22Rv1 (cell line): ENCODE data around the gene PROZ.
"Not testable (repeated sequence)": the region's sequence is repeated elsewhere in the genome, so short reads cannot be mapped to it uniquely, and the experiment has no call there.

Experiments
- H3K27ac ChIP-seq: fragments of 450-650 bp; 2 replicates; pipeline ENCODE4 v1.5.1; 2017
- ZFX ChIP-seq: fragments of 450-650 bp; IDR thresholded peaks from 2 replicates; pipeline ENCODE4 v1.6.1; 2017; ENCODE audit warnings: antibody characterized with exemption, borderline replicate concordance
- TF ChIP-seq, protein P1 (sequence below): fragments of 450-650 bp; IDR thresholded peaks from 2 replicates; pipeline ENCODE4 v1.5.1; 2017; ENCODE audit warnings: mild to moderate bottlenecking

Gene PROZ, protein sequence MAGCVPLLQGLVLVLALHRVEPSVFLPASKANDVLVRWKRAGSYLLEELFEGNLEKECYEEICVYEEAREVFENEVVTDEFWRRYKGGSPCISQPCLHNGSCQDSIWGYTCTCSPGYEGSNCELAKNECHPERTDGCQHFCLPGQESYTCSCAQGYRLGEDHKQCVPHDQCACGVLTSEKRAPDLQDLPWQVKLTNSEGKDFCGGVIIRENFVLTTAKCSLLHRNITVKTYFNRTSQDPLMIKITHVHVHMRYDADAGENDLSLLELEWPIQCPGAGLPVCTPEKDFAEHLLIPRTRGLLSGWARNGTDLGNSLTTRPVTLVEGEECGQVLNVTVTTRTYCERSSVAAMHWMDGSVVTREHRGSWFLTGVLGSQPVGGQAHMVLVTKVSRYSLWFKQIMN

DNA sequence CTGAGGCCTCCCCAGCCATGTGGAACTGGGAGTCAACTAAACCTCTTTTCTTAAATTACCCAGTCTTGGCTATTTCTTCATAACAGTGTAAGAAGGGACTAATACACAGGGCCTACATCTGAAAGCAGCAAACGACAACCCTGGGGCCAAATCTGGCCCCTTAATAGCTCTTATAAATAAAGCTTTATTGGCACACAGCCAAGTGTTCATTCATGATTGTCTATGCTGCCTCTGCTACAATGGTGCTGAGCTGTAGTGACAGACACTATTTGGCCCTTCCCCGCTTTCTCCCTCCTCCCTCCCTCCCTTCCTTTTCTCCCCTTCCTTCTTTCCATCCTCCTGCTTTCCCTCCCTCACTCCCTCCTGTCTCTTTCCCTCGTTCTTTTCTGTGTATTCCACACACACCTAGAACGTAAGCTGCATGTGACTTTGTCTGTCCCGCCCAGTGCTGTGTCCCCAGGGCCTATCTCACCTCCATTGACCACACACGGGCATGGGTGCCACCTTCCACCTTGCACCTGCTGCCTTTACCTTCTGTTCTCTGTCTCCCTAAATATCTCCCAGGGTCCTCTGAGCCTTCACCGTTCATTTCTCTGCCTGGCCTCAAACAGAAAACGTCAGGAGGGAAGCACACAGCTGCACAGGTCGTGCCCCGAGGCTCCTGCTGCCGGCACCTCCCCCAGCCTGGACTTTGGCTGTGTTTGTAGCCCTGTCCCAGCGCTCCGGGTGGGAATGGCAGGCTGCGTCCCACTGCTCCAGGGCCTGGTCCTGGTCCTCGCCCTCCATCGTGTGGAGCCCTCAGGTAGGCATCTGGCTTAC lies at the start of gene PROZ:
PROZ (plus strand) TSS at position 720 of the 819 bp plus-strand sequence; CDS start at position 733, 13 bp downstream.
- H3K27ac ChIP-seq: no peak within 1 kb of the TSS

DNA sequence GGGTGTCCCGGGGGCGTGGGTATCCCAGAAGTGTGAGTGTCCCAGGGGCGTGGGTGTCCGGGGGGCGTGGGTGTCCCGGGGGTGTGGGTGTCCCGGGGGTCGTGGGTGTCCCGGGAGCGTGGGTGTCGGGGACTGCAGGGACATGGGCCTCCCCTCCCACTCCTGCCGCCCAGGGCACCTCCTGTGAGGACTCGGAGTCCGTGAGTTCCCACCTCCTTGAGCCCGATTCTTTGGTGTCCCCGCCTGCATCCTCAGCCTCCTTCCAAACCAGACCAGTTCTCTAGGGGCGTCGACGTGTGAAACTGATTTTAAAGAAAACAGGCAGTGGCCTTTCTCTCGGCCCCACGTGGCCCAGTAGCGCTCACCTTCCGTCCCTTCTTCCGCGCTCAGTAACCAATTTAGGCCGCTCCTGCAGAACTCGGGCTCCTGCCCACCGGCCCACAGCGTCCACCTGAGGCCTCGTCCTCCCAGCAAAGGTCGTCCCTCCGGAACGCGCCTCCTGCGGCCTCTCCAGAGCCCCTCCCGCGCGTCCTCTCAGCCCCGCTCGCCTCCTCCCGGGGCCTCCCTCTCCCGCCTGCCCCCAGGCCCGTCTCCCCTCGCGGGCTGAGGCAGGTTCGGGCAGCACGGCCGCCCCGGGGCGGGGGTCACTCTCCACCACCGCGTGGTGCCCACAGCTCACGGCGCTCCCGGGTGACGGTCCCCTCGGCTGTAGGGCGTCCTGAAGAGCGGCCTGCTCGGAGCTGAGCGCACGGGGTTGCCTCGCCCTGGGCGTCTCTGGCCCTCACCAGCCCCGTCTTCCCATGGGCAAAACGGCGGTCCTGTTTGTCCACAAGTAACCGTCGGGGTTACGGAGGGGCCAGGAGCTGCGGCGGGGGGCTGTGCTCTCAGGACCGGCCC lies 49.0 kb upstream of the PROZ start:
- TF ChIP-seq, protein P1, sequence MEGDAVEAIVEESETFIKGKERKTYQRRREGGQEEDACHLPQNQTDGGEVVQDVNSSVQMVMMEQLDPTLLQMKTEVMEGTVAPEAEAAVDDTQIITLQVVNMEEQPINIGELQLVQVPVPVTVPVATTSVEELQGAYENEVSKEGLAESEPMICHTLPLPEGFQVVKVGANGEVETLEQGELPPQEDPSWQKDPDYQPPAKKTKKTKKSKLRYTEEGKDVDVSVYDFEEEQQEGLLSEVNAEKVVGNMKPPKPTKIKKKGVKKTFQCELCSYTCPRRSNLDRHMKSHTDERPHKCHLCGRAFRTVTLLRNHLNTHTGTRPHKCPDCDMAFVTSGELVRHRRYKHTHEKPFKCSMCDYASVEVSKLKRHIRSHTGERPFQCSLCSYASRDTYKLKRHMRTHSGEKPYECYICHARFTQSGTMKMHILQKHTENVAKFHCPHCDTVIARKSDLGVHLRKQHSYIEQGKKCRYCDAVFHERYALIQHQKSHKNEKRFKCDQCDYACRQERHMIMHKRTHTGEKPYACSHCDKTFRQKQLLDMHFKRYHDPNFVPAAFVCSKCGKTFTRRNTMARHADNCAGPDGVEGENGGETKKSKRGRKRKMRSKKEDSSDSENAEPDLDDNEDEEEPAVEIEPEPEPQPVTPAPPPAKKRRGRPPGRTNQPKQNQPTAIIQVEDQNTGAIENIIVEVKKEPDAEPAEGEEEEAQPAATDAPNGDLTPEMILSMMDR: no peak
- TF ChIP-seq ZFX: no peak
- H3K27ac ChIP-seq: no peak overlapping the region

More for the DNA sequence above, at the start of gene PROZ:
- no peak for TF ChIP-seq ZFX
- TF ChIP-seq, protein P1: no peak

DNA sequence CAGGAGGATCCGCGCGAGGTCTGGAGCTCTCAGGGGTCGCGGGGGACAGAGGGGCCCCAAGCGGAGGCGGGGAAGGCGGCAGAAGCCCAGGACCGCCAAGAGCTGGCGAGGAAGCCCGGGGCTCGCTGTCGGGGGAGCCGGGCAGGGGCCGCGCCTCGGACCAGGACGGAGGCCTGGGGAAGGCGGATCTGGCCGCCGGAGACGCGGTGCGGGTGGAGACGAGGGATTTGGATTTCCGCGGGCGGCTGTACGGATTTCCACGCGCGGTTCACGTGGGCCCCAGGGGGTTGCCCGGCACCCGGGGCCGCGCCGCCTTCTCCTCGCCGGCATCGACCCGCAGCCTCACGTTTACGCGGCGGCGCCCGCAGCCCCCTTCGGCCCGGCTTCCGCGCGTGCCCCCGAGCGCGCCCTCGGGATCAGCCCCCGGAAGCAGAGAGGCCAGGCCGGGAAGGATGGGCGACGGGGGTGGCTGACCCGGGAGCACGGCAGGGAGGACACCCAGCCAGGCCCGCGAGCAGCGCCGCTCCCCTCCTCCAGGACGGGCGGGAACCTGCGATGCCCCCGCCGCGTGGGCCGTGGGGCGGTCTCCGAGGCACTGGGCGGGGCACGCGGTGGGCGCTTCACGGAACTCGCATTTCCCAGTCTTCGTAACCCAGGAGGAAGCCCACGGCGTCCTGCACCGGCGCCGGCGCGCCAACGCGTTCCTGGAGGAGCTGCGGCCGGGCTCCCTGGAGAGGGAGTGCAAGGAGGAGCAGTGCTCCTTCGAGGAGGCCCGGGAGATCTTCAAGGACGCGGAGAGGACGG lies 48.2 kb upstream of the PROZ start:
- H3K27ac ChIP-seq: no peak overlapping the region
- TF ChIP-seq, protein P1: no peak
- TF ChIP-seq ZFX: no peak

DNA sequence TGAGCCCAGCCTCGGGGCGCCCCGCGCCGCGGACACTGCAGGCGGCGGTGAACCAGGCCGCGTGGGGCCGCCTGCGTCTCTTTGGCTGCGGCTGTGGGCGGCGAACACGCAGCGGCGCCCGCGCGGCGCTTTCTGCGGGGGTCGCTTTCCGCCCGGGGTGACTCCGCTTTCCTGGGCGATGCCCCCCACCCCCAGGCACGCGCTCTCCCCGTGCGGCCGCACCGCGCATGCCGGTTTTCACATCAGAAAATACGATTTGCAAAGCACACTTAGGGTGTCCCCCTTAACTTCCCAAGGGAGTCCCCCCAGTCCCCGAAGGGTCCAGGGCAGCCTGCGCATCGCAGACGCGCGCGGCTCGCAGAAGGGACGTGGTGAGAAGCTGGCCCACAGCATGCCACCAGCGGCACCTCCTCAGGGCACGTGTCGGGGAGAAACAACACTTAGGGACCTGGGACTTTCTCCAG lies 47.6 kb upstream of the PROZ start:
- TF ChIP-seq, protein P1: no peak
- TF ChIP-seq ZFX: no peak
- H3K27ac ChIP-seq: no peak overlapping the region

DNA sequence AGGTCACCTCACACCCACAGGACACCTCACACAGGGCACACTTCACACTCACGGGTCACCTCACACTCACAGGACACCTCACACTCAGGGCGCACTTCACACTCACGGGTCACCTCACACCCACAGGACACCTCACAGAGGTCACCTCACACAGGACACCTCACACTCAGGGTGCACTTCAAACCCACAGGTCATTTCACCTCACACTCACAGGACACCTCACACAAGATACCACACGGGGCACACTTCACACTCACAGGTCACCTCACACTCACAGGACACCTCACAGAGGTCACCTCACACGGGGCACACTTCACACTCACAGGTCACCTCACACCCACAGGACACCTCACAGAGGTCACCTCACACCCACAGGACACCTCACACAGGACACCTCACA lies 46.6 kb upstream of the PROZ start:
- not testable (repeated sequence) for H3K27ac ChIP-seq

DNA sequence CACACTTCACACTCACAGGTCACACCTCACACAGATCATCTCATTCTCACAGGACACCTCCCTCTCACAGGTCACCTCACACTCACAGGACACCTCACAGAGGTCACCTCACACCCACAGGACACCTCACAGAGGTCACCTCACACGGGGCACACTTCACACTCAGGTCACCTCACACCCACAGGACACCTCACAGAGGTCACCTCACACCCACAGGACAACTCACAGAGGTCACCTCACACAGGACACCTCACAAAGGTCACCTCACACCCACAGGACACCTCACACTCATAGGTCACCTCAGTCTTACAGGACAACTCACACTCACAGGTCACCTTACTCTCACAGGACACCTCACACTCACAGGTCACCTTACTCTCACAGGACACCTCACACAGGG lies 46.0 kb upstream of the PROZ start:
- H3K27ac ChIP-seq: not testable (repeated sequence)

DNA sequence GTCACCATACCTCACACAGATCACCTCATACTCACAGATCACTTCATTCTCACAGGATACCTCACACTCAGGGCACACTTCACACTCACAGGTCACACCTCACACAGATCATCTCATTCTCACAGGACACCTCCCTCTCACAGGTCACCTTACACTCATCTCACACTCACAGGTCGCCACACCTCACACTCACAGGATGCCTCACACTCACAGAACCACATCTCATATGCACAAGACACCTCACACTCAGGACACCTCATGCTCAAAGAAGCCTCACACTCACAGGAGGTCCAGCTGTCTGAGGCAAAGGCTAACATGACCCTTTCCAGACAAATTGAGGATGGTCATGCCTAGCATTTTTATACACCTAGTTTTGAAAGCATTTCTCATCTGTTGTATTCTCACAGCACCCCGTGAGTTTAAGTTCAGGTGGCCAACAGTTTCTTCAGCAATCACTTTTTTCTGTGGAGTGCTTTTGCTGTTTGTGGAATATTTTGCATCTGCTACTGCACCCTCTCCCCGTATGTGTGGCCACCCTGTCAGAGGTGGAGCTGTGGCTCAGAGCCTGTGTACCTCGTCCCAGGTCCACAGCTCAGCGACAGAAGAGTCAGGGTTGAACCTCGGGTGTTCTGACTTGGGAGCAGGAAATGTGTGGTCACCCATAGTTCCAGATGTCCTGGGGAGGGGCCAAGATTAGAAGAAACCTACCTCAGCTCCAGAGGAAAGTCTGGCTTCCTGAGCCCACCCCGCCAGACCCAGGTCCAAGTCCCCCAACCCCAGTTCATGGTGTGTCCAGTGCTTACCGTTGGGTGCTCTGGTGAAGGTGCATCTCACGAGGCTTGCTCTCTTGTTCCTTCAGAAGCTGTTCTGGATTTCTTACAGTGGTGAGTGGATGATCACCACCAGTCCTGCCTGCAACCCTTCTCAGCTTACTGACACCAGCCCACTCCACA lies 45.3 kb upstream of the PROZ start:
- TF ChIP-seq ZFX: no peak
- TF ChIP-seq, protein P1: no peak
- no peak overlapping the region for H3K27ac ChIP-seq
